ENCODE results near the gene CRYZL1. TPM values are rescaled to one million over a fixed set of nuclear protein-coding genes. Genes with fewer than 3 reads are reported as not detected.
A peak's percentile ranks its signal among the peaks of the same experiment; 100 is the strongest.

Gene CRYZL1
- total and polyA plus RNA-seq, 2 donors (not counting 1 experiment from before 2014, with no cell fraction given) = 30.6 to 60.6 TPM

- H3K4me3 ChIP-seq (ENCODE audit: control extremely low read depth in 1 of 5, extremely low read depth in 1 of 5, insufficient read depth in 1 of 5, low read depth in 2 of 5, low read length in 4 of 5) = peak overlapping the region; percentile 69 to 99 (median 89)
- peaks cover 17 to 31% of the 10 kb centered on the region in 2 donors for H3K4me1 ChIP-seq (ENCODE audit: control insufficient read depth in 2 of 2, insufficient read depth in 2 of 2, low read length in 2 of 2)
- POLR2A ChIA-PET = interaction anchor here (1.0 to 3.3 kb wide), 4 partner anchors 45 to 137 kb away, joined by 5 to 41 read pairs (median 14); partner anchors contain the start of genes DNAJC28, DONSON and TMEM50B
Observed at GRCh38 chr21:33543505-33544129, 97.9 kb downstream of the CRYZL1 start.

More at GRCh38 chr21:33543505-33544129, 97.9 kb downstream of the CRYZL1 start:
- H3K9me3 Mint-ChIP-seq (ENCODE audit: insufficient read depth) = no peaks in the 10 kb centered on the region
- H3K4me1 Mint-ChIP-seq = peaks cover 45% of the 10 kb centered on the region
- 1% methylated on average over 12 of the region's 26 CpGs for WGBS (ENCODE audit: insufficient coverage)
- H3K4me3 Mint-ChIP-seq = peak overlapping the region; percentile 97
- Histone ChIP-seq H3K36me3 (replicated peaks in 1 of 2; ENCODE audit: control extremely low read depth in 1 of 2, control insufficient read depth in 1 of 2, extremely low read depth in 1 of 2, insufficient read depth in 2 of 2, low read length in 1 of 2) (peaks cover 2 to 17% of the 10 kb centered on the region in 2 experiments), H3K9me3 (ENCODE audit: control extremely low read depth in 1 of 3, control insufficient read depth in 2 of 3, insufficient read depth in 1 of 3, low read length in 2 of 3) (no peaks in the 10 kb centered on the region), H3K27me3 (replicated peaks in 1 of 4; ENCODE audit: control extremely low read depth in 1 of 4, control insufficient read depth in 3 of 4, insufficient read depth in 4 of 4, low read length in 3 of 4) (no peaks in the 10 kb centered on the region), H3K79me2 (ENCODE audit: control insufficient read depth, insufficient read depth, low read length) (peaks cover 88% of the 10 kb centered on the region), H3K4me2 (replicated peaks; ENCODE audit: low read depth, low read length, poor library complexity, severe bottlenecking) (peak overlapping the region; percentile 82), H3K27ac (ENCODE audit: low read length in 2 of 2) (peak overlapping the region; percentile 96 to 99), H3K9ac (ENCODE audit: low read length) (peak overlapping the region; percentile 98), H2AFZ (ENCODE audit: insufficient read depth, low read depth, low read length, poor library complexity, severe bottlenecking) (peak overlapping the region; percentile 78), H4K20me1 (ENCODE audit: control insufficient read depth, insufficient read depth, low read length, poor library complexity, severe bottlenecking) (peaks cover 46% of the 10 kb centered on the region)
- CTCF ChIA-PET = interaction anchor here (0.5 to 1.2 kb wide), 3 partner anchors 14 to 139 kb away, joined by 3 to 4 read pairs (median 3); partner anchors contain the start of gene TMEM50B
- DNase-seq (no peak), ATAC-seq (ENCODE audit: low read depth) (no peak)
- TF ChIP-seq EZH2 (IDR thresholded peaks at IDR 0.05; ENCODE audit: borderline replicate concordance, insufficient read depth, low read depth, low read length, poor library complexity, severe bottlenecking) (no peak), CTCF (IDR thresholded peaks at IDR 0.05) (no peak)
- no peaks in the 10 kb centered on the region for H3K27me3 Mint-ChIP-seq
- intact Hi-C loops (cut with micrococcal nuclease) = loop anchor here (5.0 kb wide), 4 partner anchors 216 to 1074 kb away; partner anchors contain the start of genes CFAP298 and RCAN1
- H3K27ac Mint-ChIP-seq = peak overlapping the region; percentile 99

All from B cell (primary cell).